ENCODE results near the gene PROSER3.

- no peak for TF ChIP-seq POLR2A (IDR thresholded peaks at IDR 0.05)
- no peak for TF ChIP-seq CTCF (IDR thresholded peaks at IDR 0.05)
Observed at GRCh38 chr19:35818445-35818844, 60.5 kb downstream of the PROSER3 start.

Measured in gastroesophageal sphincter (tissue), 3 donors.